Neural crest cell (in vitro differentiated cells): ENCODE data around the gene PATJ. TPM values are rescaled to one million over a fixed set of nuclear protein-coding genes. Genes with fewer than 3 reads are reported as not detected.

Experiments
- DNase-seq: peaks from one replicate; pipeline ENCODE4 v3.0.0; 2021; ENCODE audit warnings: low read depth, mixed read lengths, low spot score
- H3K27ac Mint-ChIP-seq: one replicate; pipeline ENCODE4 v1.8.0; 2021; ENCODE audit warnings: mild to moderate bottlenecking, mixed read lengths; ENCODE audit not compliant: unreplicated experiment
- H3K27me3 Mint-ChIP-seq: 2 replicates; pipeline ENCODE4 v1.8.0; 2021; ENCODE audit warnings: low read depth, mild to moderate bottlenecking, mixed read lengths
- H3K36me3 Mint-ChIP-seq: 2 replicates; pipeline ENCODE4 v1.8.0; 2021; ENCODE audit warnings: low read depth, mild to moderate bottlenecking, mixed read lengths
- H3K4me1 Mint-ChIP-seq: 2 replicates; pipeline ENCODE4 v1.8.0; 2021; ENCODE audit warnings: mixed read lengths
- H3K4me3 Mint-ChIP-seq: one replicate; pipeline ENCODE4 v1.8.0; 2021; ENCODE audit warnings: mild to moderate bottlenecking, mixed read lengths
- H3K9me3 Mint-ChIP-seq: 2 replicates; pipeline ENCODE4 v1.8.0; 2021; ENCODE audit warnings: mixed read lengths
- CTCF ChIP-seq: fragments of 200-600 bp; sonication (generic); conservative IDR thresholded peaks from 2 replicates; pipeline ENCODE4 v1.5.0; 2021; ENCODE audit warnings: antibody characterized with exemption, mild to moderate bottlenecking
- total RNA-seq: library from RNA; stranded (reverse); gene quantifications from 2 replicates; pipeline ENCODE4 v1.2.1, GENCODE V29; 2021

Gene PATJ
- total RNA-seq, 1 donor from 2014 or later: 3.9 TPM

- H3K9me3 Mint-ChIP-seq: no peaks in the 10 kb centered on the region
- TF ChIP-seq CTCF: no peak
- DNase-seq: no peak
- H3K27me3 Mint-ChIP-seq: no peaks in the 10 kb centered on the region
- no peaks in the 10 kb centered on the region for H3K36me3 Mint-ChIP-seq
- no peak overlapping the region for H3K4me3 Mint-ChIP-seq
- peaks cover 5% of the 10 kb centered on the region for H3K4me1 Mint-ChIP-seq
- H3K27ac Mint-ChIP-seq: no peak overlapping the region
Observed at GRCh38 chr1:62076286-62076685, 334.0 kb downstream of the PATJ start.

- H3K9me3 Mint-ChIP-seq: no peaks in the 10 kb centered on the region
- H3K27me3 Mint-ChIP-seq: no peaks in the 10 kb centered on the region
- peaks cover 5% of the 10 kb centered on the region for H3K4me1 Mint-ChIP-seq
- no peaks in the 10 kb centered on the region for H3K36me3 Mint-ChIP-seq
- no peak for DNase-seq
- no peak for TF ChIP-seq CTCF
- no peak overlapping the region for H3K4me3 Mint-ChIP-seq
- no peak overlapping the region for H3K27ac Mint-ChIP-seq
Observed at GRCh38 chr1:62077821-62078220, 335.5 kb downstream of the PATJ start.

GRCh38 chr1:62082456-62083363 is 340.4 kb downstream of the PATJ start:
- no peaks in the 10 kb centered on the region for H3K36me3 Mint-ChIP-seq
- no peaks in the 10 kb centered on the region for H3K9me3 Mint-ChIP-seq
- H3K27me3 Mint-ChIP-seq: no peaks in the 10 kb centered on the region
- no peak overlapping the region for H3K4me3 Mint-ChIP-seq
- peaks cover 4% of the 10 kb centered on the region for H3K4me1 Mint-ChIP-seq
- H3K27ac Mint-ChIP-seq: no peak overlapping the region
- DNase-seq: peak; percentile 57
- peak; percentile 91 for TF ChIP-seq CTCF

GRCh38 chr1:62084310-62084890 is 342.1 kb downstream of the PATJ start:
- no peaks in the 10 kb centered on the region for H3K36me3 Mint-ChIP-seq
- no peaks in the 10 kb centered on the region for H3K9me3 Mint-ChIP-seq
- no peak for TF ChIP-seq CTCF
- H3K27me3 Mint-ChIP-seq: no peaks in the 10 kb centered on the region
- no peak for DNase-seq
- no peak overlapping the region for H3K4me3 Mint-ChIP-seq
- peak overlapping the region; percentile 19 for H3K27ac Mint-ChIP-seq
- no peaks in the 10 kb centered on the region for H3K4me1 Mint-ChIP-seq

GRCh38 chr1:62088439-62088838 is 346.2 kb downstream of the PATJ start:
- Mint-ChIP-seq H3K4me1 (no peaks in the 10 kb centered on the region), H3K36me3 (no peaks in the 10 kb centered on the region), H3K27me3 (no peaks in the 10 kb centered on the region), H3K4me3 (no peak overlapping the region), H3K9me3 (no peaks in the 10 kb centered on the region), H3K27ac (no peak overlapping the region)
- no peak for TF ChIP-seq CTCF
- DNase-seq: no peak
